Iris pigment epithelial cell (primary cell): ENCODE data around the gene PALLD.
"Not testable (repeated sequence)": the region's sequence is repeated elsewhere in the genome, so short reads cannot be mapped to it uniquely, and the experiment has no call there.

Source experiments
- DNase-seq: peaks from one replicate; pipeline ENCODE4 v3.0.0-alpha.2; 2011; ENCODE audit warnings: low read depth

PALLD gene

GRCh38 chr4:168496834-168497233 is at the start of gene PALLD:
Gene PALLD (plus strand): TSS chr4:168497052.
- DNase-seq, result peak; percentile 78

DNA sequence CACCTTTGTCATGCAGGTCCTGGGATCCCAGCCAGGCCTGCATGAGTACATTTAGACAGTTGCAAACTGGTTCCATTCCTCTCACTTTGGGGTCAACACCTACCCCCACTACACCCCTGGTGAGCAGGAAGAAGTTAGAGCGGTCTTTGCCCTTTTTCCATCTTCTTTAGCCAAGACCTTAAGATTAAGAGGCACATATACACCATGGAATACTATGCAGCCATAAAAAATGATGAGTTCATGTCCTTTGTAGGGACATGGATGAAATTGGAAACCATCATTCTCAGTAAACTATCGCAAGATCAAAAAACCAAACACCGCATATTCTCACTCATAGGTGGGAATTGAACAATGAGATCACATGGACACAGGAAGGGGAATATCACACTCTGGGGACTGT is 47.8 kb upstream of the PALLD start:
- not testable (repeated sequence) for DNase-seq

DNA sequence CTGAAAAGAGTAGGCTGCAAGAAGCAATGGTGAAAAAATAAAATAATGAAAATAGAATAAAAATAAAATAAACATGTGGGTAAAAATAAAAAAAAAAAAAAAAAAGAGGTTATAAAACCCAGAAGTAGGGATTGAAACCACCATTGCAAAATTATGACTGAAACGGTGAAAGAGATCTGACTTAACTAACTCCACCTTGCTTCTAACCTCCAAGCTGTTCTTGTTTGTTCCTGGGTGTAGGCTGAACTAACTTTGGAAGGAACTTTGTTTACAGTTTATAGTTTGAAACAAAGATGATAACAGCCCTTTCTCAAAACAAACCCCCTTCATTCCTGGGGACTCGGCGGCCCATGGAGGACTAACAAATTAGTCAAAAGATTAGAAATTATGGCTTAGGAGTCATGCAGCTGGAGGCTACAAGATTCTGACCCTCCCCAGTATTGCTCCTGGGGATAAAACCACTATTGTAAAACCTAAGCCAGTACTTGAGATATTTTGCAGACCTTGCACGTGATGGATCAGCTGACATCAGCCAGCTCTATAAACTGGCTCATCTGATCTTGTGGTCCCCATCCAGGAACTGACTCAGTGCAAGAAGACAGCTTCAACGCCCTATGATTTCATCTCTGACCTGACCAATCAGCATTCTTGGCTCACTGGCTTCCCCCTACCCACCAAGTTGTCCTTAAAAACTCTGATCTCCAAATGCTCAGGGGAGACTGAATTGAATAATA is 47.0 kb upstream of the PALLD start:
- peak; percentile 72 for DNase-seq

GRCh38 chr4:168451331-168451730 is 45.5 kb upstream of the PALLD start:
- DNase-seq, result peak; percentile 14

- peak; percentile 93 for DNase-seq
Measured at GRCh38 chr4:168451744-168452390, 45.0 kb upstream of the PALLD start.

DNA sequence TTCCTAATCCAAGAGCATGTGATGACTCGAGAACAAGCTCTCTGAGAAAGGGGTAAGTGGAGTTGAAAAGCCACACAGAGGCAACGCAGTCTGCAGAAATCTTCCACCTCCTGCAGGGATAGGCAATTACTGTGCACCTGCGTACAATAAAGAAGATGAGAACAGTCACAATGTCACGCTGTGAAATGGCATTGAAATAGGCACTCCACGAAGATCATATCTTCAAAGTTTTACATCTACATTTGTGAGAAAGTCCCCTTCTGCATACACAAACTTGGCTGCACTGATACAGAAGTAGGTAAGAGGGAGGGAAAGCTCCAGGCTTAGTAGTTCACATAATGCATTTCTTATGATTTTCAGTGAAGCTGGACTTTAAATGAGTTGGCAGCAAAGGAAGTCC is 43.7 kb upstream of the PALLD start:
- no peak for DNase-seq

DNA sequence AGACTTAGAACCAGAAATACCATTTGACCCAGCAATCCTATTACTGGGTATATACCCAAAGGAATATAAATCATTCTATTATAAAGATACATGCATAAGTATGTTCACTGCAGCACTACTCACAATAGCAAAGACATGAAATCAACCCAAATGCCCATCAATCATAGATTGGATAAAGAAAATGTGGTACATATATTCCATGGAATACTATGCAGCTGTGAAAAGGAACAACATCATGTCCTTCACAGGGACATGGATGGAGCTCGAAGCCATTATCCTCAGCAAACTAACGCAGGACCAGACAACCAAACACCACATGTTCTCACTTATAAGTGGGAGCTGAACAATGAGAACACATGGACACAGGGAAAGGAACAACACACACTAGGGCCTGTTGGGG is 38.6 kb upstream of the PALLD start:
- not testable (repeated sequence) for DNase-seq

GRCh38 chr4:168461821-168462220 is 35.0 kb upstream of the PALLD start:
- DNase-seq, result no peak

DNA sequence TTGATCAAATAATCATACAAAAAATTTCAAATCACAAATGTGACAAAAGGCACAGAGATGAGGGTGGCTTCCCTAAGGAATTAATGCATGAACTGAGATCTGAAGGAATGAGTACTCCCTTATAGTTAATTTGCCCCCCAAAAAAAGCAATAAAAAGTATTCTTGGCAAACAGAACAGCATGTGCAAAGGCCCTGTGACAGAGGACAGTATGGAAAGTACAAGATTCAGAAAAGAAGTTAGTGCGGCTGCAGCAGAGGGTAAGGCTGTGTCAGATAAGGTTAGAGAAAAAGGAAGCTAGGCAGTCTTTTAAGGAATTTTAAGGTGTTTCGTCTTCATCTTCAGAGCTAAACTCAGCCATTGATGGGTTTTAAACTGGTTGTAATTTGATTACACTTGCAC is 23.9 kb upstream of the PALLD start:
- no peak for DNase-seq

- DNase-seq, result no peak
Measured at GRCh38 chr4:168474660-168475320, 22.1 kb upstream of the PALLD start.

GRCh38 chr4:168475745-168476144 is 21.1 kb upstream of the PALLD start:
- peak; percentile 47 for DNase-seq

DNA sequence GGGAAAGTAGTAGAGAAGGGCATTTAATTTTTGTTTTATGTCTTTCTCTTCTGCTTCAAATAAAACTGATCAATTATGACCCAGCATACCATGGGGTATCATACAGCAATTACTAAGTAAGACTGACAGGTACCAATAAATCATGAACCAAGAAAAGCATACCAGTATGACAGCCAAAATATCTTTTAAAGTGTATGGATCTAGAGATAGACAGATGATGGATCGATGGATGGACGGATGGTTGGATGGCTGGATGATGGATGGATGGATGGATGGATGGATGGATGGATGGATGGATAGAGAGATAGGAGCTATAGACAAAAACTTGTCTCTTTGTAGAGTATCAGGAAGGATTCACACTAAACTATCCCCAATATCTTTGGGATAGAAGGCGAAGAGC is 18.0 kb upstream of the PALLD start:
- no peak for DNase-seq

- peak; percentile 89 for DNase-seq
Measured at GRCh38 chr4:168480931-168481611, 15.8 kb upstream of the PALLD start.

- peak; percentile 57 for DNase-seq
Measured at GRCh38 chr4:168483811-168484210, 13.0 kb upstream of the PALLD start.

GRCh38 chr4:168484626-168485025 is 12.2 kb upstream of the PALLD start:
- peak; percentile 93 for DNase-seq

DNA sequence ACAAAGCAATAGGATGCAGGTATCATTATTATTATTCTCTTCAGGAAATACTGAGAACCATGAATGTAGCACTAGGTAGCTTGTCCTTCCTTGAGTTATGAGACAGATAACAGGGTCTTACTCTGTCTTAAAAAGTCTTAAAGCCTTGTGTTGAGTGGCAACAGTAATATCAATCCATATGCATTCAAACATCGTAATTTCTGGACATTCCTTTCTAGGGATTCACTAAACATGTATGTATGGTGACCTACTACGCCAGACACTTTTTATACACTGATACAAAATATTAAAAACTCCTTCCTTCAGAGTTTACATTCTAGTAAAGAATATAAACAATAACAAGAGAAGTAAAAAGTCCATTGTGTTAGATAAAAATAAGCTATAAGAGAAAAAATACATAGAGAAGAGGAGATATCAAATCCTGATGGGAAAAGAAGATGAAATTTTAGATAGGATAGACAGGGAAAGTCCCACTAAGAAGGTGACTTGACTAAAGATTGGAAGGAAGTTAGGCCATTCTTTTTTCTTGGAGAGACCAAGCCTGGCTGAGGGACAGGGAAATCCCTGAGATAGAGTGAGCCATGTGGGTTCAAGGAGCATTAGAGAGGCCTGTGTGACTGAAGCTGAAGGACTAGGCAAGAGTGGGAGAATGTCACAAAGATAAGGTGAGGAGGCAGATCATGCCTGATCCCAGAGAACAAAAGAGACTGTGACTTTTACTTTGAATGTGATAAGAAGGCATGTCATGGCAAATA is 11.5 kb upstream of the PALLD start:
- DNase-seq, result no peak

GRCh38 chr4:168486912-168487281 is 10.0 kb upstream of the PALLD start:
- peak; percentile 82 for DNase-seq

- peak; percentile 38 for DNase-seq
Measured at GRCh38 chr4:168487282-168488035, 9.4 kb upstream of the PALLD start.

DNA sequence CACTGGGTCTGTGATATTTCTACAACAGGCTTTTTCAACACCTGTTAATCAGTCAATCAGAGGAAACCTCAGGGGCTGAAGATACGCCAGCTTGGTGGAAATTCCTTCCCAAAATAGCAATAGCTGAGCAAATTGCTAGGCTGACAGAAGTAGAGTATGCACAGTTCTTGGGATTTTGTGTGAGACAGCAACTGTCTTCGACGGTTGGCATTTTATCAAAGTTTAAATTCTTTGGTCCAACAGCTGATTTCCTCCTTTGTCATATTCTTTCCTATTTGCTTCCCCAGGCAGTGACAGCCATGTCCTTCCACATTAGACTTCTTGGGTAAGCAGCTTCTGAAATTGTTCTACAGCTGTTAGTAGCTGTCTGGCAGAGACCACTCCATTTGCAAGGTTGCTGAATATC is 8.0 kb upstream of the PALLD start:
- DNase-seq, result no peak

DNA sequence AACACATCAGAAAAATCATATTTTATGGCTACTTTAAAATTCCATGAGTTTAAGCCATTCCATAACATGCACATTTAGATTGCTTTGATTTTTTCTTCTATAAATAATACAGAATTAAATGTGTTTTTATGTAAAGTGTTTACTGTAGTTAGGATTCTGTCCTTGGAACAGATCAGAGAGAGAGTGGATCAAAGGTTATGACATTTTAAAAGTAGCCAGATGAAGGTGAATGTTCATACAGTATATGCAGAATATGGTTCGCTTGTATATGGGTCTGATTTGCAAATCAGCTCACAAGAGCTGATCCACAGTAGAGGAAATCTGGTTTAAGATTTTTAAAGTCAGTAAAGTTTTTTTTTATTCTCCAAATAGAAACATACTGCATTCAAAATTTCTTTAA is 7.2 kb upstream of the PALLD start:
- no peak for DNase-seq

DNA sequence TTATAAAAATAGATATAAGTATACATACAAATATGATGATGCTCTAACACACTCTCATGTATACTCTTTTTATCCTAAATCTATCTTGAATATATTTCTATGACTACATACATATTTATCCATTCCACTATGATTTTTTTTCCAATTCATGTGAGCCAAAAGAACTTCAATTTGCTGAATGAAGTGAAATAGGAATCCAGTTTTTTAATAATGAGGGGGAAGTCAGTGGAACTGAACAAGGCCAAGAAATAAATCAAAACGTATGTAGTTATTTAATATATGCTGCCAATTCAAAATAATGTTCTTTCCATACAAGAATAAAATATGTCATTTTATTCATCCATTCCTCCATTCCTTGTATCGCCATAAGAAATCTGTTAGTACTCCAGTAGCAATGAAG is 6.1 kb upstream of the PALLD start:
- DNase-seq, result no peak
